ENCODE data around the gene ESAM. TPM values are rescaled to one million over a fixed set of nuclear protein-coding genes. Genes with fewer than 3 reads are reported as not detected.
"Not testable (repeated sequence)": the region's sequence is repeated elsewhere in the genome, so short reads cannot be mapped to it uniquely, and the experiment has no call there.

The ESAM gene
- total RNA-seq, 1 donor from 2014 or later = not detected

DNA sequence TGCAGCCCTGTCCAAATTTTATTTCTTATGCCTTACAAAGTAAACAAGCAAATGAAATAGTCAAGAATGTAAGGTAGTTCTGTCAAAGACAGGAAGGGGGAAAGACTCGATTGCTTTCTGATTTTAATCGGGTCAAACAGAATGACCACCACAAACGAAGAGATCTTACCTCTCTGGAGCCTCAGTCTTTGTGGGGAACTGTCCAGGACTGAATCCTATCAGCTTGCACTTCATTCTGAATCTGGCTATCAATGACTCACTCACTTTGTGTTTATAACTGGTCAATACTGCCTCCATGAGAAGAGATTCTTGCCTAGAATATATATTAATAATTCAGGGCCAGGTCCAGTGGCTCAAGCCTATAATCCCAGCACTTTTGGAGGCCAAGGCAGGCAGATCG, 20.9 kb upstream of the ESAM start:
- Histone ChIP-seq H3K27me3 (ENCODE audit: control insufficient read depth, insufficient read depth, low read length) (no peaks in the 10 kb centered on the region), H3K36me3 (ENCODE audit: control insufficient read depth, insufficient read depth, low read length) (no peaks in the 10 kb centered on the region), H3K4me3 (ENCODE audit: low read depth, low read length) (no peak overlapping the region)
- TF ChIP-seq, protein P1, sequence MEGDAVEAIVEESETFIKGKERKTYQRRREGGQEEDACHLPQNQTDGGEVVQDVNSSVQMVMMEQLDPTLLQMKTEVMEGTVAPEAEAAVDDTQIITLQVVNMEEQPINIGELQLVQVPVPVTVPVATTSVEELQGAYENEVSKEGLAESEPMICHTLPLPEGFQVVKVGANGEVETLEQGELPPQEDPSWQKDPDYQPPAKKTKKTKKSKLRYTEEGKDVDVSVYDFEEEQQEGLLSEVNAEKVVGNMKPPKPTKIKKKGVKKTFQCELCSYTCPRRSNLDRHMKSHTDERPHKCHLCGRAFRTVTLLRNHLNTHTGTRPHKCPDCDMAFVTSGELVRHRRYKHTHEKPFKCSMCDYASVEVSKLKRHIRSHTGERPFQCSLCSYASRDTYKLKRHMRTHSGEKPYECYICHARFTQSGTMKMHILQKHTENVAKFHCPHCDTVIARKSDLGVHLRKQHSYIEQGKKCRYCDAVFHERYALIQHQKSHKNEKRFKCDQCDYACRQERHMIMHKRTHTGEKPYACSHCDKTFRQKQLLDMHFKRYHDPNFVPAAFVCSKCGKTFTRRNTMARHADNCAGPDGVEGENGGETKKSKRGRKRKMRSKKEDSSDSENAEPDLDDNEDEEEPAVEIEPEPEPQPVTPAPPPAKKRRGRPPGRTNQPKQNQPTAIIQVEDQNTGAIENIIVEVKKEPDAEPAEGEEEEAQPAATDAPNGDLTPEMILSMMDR (IDR thresholded peaks at IDR 0.05; ENCODE audit: insufficient read depth, low read length, severe bottlenecking) = no peak
- FAIRE-seq (no peak), DNase-seq (ENCODE audit: low read depth) (no peak)

DNA sequence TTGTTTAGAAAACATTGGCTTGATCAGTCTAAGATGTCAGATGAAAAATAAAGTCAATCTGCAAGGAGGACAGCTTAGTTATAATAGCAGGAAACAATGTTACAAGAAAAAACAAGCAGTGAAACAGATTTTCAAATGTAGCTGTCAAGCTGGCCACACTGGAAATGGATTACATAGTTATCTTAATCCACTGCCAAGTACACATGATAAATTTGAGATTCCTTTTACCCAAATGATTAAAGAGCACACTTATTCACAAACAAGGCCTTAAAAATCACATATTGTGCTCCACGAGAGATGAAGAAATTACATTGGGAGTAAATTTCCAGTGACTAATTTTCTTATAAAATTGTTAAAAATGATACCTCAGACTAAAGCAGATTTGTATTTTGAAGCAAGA, 17.5 kb upstream of the ESAM start:
- TF ChIP-seq, protein P1 (IDR thresholded peaks at IDR 0.05; ENCODE audit: insufficient read depth, low read length, severe bottlenecking) = no peak
- H3K27me3 ChIP-seq (ENCODE audit: control insufficient read depth, insufficient read depth, low read length) = no peaks in the 10 kb centered on the region
- FAIRE-seq (no peak), DNase-seq (ENCODE audit: low read depth) (no peak)
- H3K36me3 ChIP-seq (ENCODE audit: control insufficient read depth, insufficient read depth, low read length) = no peaks in the 10 kb centered on the region
- no peak overlapping the region for H3K4me3 ChIP-seq (ENCODE audit: low read depth, low read length)

DNA sequence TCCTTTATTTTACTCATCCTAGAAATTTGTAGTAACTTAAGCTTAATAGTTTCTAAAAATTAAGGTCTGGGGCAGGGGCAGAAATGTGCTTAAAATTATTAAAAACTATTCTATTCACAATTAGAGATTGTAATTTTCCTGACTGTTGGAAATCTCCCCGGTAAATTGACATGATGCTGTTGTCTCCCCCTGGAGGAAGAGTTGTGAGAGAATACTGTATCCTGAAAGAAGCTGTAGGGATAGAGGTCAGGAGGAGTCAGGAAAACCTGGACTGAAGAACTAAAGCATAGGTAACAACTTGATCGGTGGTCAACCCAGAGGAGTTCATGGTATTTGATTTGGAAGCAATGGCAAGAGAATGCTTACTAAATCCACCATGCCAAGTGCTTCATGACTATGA, 16.2 kb upstream of the ESAM start:
- TF ChIP-seq, protein P1 (IDR thresholded peaks at IDR 0.05; ENCODE audit: insufficient read depth, low read length, severe bottlenecking) = no peak
- Histone ChIP-seq H3K4me3 (ENCODE audit: low read depth, low read length) (no peak overlapping the region), H3K36me3 (ENCODE audit: control insufficient read depth, insufficient read depth, low read length) (no peaks in the 10 kb centered on the region), H3K27me3 (ENCODE audit: control insufficient read depth, insufficient read depth, low read length) (no peaks in the 10 kb centered on the region)
- DNase-seq (ENCODE audit: low read depth) (no peak), FAIRE-seq (no peak)

DNA sequence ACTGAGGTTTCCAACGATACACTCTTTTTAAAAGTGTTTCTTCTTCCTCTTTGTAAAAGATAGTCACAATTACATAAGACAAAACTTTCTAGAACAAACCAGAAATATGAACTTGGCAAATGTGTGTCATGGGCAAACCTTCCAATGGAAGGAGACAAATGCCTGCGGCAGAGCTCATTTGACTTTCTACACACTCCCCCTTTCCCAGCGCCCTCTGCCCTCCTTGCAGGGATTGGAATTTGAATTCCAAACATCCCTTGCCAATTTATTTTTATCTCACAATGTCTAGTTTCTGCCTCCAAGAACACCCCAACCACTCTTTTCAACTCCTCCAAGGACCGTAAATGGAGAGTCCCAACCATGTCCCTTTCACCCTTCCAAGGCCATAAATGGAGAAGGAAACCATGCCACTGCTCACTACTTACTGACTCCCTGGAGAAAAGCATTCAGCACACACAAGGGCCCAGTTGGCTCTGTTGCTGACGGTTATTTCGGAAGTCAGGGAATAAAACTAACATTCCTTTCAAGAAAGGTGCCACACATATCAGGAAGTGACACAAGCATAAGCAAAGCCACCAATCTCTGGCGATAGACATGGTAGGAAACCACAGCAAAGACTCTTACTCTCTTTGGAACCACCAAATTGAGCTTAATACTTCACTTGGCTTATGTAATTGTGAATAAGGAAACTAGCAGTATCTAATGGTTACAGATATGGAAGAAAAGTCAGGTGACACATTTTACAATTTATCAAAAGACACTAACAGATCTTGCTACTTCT, 15.0 kb upstream of the ESAM start:
- no peak for DNase-seq (ENCODE audit: low read depth)
- H3K27me3 ChIP-seq (ENCODE audit: control insufficient read depth, insufficient read depth, low read length) = no peaks in the 10 kb centered on the region
- no peaks in the 10 kb centered on the region for H3K36me3 ChIP-seq (ENCODE audit: control insufficient read depth, insufficient read depth, low read length)
- no peak overlapping the region for H3K4me3 ChIP-seq (ENCODE audit: low read depth, low read length)
- TF ChIP-seq, protein P1 (IDR thresholded peaks at IDR 0.05; ENCODE audit: insufficient read depth, low read length, severe bottlenecking) = no peak
- FAIRE-seq = no peak

DNA sequence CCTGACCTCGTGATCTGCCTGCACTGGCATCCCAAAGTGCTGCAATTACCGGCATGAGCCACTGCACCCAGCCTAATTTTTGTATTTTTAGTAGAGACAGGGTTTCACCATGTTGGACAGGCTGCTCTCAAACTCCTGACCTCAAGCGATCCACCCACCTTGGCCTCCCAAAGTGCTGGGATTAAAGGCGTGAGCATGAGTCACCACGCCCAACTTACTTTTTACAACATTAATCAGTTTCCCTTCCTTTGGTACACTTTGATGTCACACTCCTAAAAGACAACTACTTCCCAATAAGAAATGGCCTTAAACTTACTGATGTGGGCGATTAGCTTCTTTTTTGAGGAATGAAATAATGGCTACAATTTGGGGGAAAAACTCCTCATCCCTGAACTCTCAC, 8.9 kb upstream of the ESAM start:
- not testable (repeated sequence) for H3K27me3 ChIP-seq (ENCODE audit: control insufficient read depth, insufficient read depth, low read length); DNase-seq (ENCODE audit: low read depth); H3K4me3 ChIP-seq (ENCODE audit: low read depth, low read length); FAIRE-seq; H3K36me3 ChIP-seq (ENCODE audit: control insufficient read depth, insufficient read depth, low read length)

DNA sequence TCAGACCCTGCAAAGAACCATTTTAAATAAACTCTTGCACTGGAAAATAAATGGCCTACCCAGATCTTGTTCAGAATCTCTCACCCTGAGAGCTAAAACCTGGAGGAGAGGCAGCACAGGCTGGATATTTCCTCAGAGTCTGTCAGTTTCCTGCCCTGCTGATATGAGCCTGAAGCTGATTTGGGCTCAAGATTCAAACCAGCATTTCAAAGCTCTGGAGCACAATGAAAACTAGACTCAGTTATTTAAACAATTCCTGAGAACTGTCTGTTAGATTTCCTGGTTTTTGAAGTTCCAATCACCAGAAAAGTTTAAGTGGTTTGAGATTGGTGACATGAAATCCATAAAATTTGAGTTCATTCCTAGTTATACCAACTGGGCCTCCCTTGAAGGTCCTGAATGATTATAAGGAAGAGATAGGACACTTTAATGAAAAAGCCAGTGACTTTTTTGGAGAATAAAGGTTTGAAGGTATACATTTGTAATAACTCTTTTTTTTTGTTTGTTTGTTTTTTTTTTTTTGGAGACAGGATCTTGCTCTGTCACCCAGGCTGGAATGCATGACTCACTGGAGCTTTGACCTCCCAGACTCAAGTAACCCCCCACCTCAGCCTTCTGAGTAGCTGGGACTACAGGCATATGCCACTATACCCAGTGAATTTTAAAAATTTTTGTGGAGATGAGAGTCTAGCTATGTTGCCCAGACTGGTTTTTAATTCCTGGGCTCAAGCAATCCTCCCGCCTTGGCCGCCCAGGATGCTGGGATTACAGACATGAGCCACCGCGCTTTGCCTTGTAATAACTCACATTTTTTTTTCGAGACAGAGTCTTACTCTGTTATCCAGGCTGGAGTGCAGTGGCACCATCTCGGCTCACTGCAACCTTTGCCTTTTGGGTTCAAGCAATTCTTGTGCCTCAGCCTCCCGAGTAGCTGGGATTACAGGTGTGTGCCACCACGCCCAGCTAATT, 8.0 kb upstream of the ESAM start:
- TF ChIP-seq, protein P1 (IDR thresholded peaks at IDR 0.05; ENCODE audit: insufficient read depth, low read length, severe bottlenecking) = no peak
- Histone ChIP-seq H3K36me3 (ENCODE audit: control insufficient read depth, insufficient read depth, low read length) (peaks cover 2% of the 10 kb centered on the region), H3K4me3 (ENCODE audit: low read depth, low read length) (no peak overlapping the region), H3K27me3 (ENCODE audit: control insufficient read depth, insufficient read depth, low read length) (no peaks in the 10 kb centered on the region)
- DNase-seq (ENCODE audit: low read depth) = peak; percentile 69
- no peak for FAIRE-seq

Measured in bronchial epithelial cell (primary cell).